Esophagus muscularis mucosa (tissue), 4 donors: Measurements from ENCODE around the gene RALGPS2.

Experiments used
- CTCF ChIP-seq, 3 experiments: fragments of 200-600 bp in 2 of 3; fragments of 450-650 bp in 1 of 3; sonication (generic) in 2 of 3; IDR thresholded peaks; one replicate each; pipeline ENCODE4 v1.5.1; 2017 to 2019; ENCODE audit warnings: antibody characterized with exemption in 3 of 3, mild to moderate bottlenecking in 2 of 3, moderate library complexity in 1 of 3
- EP300 ChIP-seq: sonication (generic); formaldehyde crosslinking; IDR thresholded peaks from one replicate; pipeline ENCODE4 v1.6.1; 2017; ENCODE audit warnings: antibody characterized with exemption
- POLR2A ChIP-seq: fragments of 450-650 bp; IDR thresholded peaks from one replicate; pipeline ENCODE4 v1.6.1; 2017; ENCODE audit warnings: antibody characterized with exemption, moderate library complexity, mild to moderate bottlenecking, low read depth
- POLR2AphosphoS5 ChIP-seq, 2 donors: sonication (generic); formaldehyde crosslinking; IDR thresholded peaks; one replicate each; pipeline ENCODE4 v1.6.1; 2017; ENCODE audit warnings: antibody characterized with exemption in 2 of 2

DNA sequence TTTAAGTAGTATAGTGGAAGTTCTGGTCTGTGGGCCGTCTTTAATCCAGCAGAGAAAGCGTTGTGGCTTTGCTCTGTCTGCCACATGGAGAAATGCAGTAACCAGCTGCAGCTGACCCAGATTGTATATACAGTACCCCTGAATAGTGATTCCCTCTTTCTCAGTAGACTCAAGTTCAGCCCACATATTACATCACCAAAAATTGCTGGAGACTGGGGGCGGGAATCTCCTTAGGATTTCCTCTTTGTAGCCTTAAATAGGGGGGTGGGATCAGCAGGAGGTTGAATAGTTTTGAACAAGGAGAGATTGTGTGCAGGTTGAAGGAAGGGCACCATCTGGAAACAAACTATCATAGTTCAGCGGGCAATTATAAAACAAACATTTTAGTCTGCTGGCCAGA, 145.9 kb downstream of the RALGPS2 start, which contains the start of gene ANGPTL1:
- TF ChIP-seq CTCF (IDR thresholded peaks at IDR 0.05) = no peak
- TF ChIP-seq POLR2AphosphoS5 (IDR thresholded peaks at IDR 0.05) = peak; percentile 39 to 75
- TF ChIP-seq POLR2A = no peak
- no peak for TF ChIP-seq EP300
